ENCODE results near the gene BCL2L12. TPM values are rescaled to one million over a fixed set of nuclear protein-coding genes. Genes with fewer than 3 reads are reported as not detected.

The BCL2L12 gene
- total RNA-seq, 1 donor: 4.7 TPM

DNA sequence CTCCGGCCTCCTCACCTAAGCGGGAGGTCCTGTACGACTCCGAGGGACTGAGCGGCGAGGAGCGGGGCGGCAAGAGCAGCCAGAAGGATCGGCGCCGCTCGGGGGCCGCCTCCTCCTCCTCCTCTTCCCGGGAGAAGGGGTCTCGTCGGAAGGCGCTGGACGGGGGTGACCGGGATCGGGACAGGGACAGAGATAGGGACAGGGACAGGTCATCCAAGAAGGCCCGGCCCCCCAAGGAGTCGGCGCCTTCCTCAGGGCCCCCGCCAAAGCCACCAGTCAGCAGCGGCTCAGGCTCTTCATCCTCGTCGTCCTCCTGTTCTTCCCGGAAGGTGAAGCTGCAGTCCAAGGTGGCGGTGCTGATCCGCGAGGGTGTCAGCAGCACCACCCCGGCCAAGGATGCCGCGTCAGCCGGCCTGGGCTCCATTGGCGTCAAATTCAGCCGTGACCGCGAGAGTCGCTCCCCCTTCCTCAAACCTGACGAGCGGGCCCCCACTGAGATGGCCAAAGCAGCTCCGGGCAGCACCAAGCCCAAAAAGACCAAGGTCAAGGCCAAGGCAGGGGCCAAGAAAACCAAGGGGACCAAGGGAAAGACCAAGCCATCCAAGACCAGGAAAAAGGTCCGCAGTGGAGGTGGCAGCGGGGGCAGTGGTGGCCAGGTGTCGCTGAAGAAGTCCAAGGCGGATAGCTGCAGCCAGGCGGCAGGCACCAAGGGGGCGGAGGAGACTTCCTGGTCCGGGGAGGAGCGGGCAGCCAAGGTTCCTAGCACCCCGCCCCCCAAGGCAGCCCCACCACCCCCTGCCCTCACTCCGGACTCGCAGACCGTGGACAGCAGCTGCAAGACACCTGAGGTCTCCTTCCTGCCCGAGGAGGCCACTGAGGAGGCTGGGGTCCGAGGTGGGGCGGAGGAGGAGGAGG lies 12.9 kb upstream of the BCL2L12 start:
- H3K4me3 ChIP-seq (ENCODE audit: low read depth, low read length): no peak overlapping the region
- DNase-seq (ENCODE audit: low read depth): no peak
- TF ChIP-seq, protein P1, sequence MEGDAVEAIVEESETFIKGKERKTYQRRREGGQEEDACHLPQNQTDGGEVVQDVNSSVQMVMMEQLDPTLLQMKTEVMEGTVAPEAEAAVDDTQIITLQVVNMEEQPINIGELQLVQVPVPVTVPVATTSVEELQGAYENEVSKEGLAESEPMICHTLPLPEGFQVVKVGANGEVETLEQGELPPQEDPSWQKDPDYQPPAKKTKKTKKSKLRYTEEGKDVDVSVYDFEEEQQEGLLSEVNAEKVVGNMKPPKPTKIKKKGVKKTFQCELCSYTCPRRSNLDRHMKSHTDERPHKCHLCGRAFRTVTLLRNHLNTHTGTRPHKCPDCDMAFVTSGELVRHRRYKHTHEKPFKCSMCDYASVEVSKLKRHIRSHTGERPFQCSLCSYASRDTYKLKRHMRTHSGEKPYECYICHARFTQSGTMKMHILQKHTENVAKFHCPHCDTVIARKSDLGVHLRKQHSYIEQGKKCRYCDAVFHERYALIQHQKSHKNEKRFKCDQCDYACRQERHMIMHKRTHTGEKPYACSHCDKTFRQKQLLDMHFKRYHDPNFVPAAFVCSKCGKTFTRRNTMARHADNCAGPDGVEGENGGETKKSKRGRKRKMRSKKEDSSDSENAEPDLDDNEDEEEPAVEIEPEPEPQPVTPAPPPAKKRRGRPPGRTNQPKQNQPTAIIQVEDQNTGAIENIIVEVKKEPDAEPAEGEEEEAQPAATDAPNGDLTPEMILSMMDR (IDR thresholded peaks at IDR 0.05; ENCODE audit: insufficient read depth, low read depth, low read length): no peak

DNA sequence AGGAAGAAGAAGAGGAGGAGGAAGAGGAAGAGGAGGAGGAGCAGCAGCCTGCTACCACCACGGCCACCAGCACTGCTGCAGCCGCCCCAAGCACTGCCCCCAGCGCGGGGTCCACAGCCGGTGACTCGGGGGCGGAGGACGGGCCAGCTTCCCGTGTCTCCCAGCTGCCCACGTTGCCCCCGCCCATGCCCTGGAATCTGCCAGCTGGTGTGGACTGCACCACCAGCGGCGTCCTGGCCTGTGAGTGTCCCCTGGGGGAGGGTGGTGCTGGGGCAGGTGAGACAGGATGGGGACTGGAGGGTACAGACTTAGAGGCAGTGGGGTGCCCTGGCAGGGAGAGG lies 12.3 kb upstream of the BCL2L12 start:
- TF ChIP-seq, protein P1 (IDR thresholded peaks at IDR 0.05; ENCODE audit: insufficient read depth, low read depth, low read length): no peak
- no peak overlapping the region for H3K4me3 ChIP-seq (ENCODE audit: low read depth, low read length)
- no peak for DNase-seq (ENCODE audit: low read depth)

DNA sequence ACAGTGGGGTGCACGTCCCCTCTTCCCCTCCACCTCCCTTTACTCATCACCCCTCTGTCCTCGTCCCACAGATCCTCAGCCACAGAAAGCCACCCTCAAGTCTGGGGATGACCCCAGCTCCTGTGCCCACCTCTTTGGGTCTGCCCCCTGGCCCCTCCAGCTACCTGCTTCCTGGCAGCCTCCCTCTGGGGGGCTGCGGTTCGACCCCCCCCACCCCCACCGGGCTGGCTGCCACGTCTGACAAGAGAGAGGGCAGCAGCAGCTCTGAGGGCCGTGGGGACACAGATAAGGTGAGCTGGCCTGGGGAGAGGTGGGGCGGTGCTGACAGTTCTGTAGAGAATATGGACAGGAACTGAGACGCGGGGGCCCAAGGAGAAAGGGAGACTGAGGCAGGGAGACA lies 11.2 kb upstream of the BCL2L12 start:
- no peak overlapping the region for H3K4me3 ChIP-seq (ENCODE audit: low read depth, low read length)
- TF ChIP-seq, protein P1 (IDR thresholded peaks at IDR 0.05; ENCODE audit: insufficient read depth, low read depth, low read length): no peak
- no peak for DNase-seq (ENCODE audit: low read depth)

DNA sequence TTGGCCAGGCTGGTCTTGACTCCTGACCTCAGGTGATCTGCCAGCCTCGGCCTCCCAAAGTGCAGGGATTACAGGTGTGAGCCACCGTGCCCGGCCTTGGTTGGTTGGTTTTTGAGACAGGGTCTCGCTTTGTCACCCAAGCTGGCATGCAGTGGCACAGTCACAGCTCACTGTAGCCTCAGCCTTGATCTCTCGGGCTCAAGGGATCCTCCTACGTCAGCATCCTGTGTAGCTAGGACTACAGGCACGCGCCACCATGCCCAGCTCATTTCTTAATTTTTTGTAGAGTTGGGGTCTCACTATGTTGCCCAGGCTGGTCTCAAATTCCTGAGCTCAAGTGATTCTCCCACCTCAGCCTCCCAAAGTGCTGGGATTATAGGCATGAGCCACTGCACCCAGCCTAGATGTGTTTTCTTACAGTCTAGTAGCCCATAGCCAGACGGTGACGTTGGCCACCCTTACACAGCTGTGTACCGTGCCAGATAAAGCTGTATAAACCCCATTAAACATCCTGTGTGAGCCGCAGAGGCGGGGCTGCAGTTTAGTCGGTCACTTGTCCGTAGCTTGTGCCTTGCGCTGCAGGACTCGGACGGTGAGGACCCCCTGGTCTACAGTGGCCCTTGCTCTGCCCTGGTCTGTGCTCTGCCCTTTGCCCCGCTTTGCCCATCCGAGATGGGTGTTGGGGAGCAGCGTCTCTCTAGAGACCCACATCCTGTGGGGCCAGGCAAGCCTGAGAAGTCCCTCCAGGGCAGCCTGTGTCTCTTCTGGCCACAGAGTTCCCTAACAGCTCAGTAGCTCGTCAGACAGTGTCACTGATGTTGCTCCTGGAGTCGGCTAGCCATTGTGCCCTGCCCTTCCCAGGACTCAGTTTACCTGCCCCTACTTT lies 9.9 kb upstream of the BCL2L12 start:
- TF ChIP-seq, protein P1 (IDR thresholded peaks at IDR 0.05; ENCODE audit: insufficient read depth, low read depth, low read length): no peak
- H3K4me3 ChIP-seq (ENCODE audit: low read depth, low read length): no peak overlapping the region
- DNase-seq (ENCODE audit: low read depth): no peak

DNA sequence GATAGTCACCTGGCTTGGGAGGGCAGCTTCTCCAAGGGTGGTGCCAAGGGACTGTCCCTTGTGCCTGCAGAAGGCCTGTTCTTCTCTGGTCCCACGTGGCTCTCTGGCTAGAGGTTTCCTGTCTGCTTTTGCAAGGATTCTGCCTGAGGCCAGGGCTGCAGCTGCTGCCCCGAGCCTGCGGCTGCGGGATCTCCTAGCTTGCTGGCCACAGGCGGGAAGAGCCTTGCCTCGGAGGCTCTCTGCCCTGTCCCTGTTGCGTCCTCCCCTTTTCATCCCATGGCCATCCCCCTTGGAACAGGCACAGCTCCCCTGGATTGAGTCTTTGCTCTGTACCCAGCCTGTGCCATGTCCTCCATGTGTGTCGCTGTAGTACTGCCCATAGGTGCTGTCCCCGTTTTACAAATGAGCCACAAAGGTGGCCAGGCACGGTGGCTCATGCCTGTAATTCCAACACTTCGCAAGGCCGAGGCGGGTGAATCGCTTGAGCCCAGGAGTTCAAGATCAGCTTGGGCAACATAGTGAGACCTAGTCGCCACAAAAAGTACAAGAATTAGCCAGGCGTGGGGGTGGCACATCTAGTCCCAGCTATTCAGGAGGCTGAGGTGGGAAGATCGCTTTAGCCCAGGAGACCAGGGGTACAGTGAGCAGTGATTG lies 9.2 kb upstream of the BCL2L12 start:
- TF ChIP-seq, protein P1 (IDR thresholded peaks at IDR 0.05; ENCODE audit: insufficient read depth, low read depth, low read length): no peak
- H3K4me3 ChIP-seq (ENCODE audit: low read depth, low read length): no peak overlapping the region
- DNase-seq (ENCODE audit: low read depth): no peak

DNA sequence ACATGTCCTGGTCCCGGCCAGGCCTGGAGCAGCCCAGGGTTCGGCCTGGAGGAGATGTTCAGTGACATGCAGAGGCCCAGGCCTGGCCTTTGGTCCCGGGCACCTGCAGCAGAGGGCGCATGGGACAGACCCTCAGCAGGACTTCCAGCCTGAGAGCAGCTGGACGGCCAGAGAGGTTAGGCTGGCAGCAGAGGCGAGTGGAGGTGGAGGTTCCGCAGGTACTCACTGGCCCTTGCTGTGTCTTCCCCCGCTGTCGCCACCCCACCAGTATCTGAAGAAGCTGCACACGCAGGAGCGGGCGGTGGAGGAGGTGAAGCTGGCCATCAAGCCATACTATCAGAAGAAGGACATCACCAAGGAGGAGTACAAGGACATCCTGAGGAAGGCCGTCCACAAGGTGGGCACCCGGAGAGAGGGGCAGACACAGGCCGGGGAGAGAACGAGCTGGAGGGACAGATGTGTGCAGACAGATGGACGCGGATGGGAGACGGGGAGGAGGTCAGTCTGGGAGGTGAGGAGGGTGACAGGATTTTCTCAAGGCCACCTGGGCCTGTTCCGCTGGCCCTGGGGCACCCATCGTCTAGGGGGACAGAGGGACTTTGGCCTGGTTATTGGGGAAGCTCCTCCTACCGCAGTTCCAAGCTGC lies 8.1 kb upstream of the BCL2L12 start:
- H3K4me3 ChIP-seq (ENCODE audit: low read depth, low read length): no peak overlapping the region
- TF ChIP-seq, protein P1 (IDR thresholded peaks at IDR 0.05; ENCODE audit: insufficient read depth, low read depth, low read length): no peak
- no peak for DNase-seq (ENCODE audit: low read depth)
